22Rv1 (cell line): ENCODE measurements around the gene ASCL2.

Experiments
- H3K27ac ChIP-seq: fragments of 450-650 bp; 2 replicates; pipeline ENCODE4 v1.5.1; 2017
- ZFX ChIP-seq: fragments of 450-650 bp; IDR thresholded peaks from 2 replicates; pipeline ENCODE4 v1.6.1; 2017; ENCODE audit warnings: antibody characterized with exemption, borderline replicate concordance
- TF ChIP-seq, protein P1 (sequence below): fragments of 450-650 bp; IDR thresholded peaks from 2 replicates; pipeline ENCODE4 v1.5.1; 2017; ENCODE audit warnings: mild to moderate bottlenecking

ASCL2 gene

DNA sequence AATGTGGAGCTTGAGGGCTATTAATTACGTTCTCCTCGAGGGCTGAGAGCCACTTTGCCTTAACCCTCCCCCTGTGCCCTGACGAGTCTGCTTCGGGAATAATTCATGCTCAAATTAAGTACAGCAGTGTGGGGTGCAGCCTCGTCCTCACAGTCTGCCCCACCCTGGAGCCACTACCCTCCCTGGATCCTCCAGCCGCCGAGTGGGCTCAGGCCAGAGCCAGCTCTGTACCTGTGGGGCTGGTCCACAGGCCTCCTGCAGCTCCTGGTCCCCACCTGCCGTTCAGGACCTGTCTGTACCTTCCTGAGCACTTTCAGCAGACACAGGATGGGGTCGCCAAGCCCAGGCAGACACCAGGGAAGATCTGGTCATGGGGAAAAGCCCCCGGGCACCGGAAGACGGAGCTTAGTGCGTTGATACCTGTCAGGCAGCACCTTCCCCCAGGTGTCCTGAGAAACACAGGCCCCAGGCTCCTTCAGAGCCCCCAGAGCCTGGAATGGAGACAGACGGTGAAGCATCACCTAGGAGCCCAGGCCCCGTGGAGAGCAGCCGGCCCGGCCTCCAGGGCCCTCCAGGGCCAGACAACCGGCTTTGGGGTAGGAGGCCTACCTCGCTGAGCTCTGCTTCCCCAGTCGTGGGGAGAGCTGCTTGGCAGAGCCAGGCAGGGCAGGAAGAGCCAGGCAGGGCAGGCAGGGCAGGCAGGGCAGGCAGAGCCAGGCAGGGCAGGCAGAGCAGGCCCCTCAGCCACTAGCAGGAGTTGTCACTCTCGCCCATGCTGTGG is 41.2 kb upstream of the ASCL2 start:
- TF ChIP-seq, protein P1, sequence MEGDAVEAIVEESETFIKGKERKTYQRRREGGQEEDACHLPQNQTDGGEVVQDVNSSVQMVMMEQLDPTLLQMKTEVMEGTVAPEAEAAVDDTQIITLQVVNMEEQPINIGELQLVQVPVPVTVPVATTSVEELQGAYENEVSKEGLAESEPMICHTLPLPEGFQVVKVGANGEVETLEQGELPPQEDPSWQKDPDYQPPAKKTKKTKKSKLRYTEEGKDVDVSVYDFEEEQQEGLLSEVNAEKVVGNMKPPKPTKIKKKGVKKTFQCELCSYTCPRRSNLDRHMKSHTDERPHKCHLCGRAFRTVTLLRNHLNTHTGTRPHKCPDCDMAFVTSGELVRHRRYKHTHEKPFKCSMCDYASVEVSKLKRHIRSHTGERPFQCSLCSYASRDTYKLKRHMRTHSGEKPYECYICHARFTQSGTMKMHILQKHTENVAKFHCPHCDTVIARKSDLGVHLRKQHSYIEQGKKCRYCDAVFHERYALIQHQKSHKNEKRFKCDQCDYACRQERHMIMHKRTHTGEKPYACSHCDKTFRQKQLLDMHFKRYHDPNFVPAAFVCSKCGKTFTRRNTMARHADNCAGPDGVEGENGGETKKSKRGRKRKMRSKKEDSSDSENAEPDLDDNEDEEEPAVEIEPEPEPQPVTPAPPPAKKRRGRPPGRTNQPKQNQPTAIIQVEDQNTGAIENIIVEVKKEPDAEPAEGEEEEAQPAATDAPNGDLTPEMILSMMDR, result no peak
- no peak for TF ChIP-seq ZFX
- H3K27ac ChIP-seq, result no peak overlapping the region

DNA sequence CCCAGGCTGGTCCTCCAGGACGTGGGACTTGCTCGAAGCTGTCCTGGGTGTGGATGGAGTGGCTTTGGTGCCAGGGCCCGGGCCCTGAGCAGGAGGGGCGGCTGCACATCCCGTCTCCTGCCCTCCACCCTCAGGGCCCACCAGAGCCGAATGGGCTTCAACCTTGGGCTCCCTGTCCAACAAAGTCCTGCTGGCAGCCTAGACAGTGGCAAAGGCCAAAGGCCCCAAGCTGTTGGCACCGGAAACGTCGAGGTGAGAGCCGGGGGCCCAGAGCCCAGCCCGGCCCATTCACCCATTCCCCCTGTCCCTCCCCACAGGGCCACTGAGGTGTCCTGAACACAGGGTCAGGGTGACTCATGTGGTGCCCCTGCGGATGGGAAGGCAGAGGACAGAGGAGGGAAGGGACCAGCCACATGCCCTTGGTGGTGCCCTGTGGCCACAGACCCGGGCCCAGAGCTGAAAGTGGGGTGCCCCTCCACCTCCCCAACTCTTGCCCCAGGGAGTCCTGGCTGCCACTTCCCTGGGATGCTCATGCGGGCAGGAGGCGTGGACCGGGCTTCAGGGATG is 40.5 kb upstream of the ASCL2 start:
- H3K27ac ChIP-seq, result no peak overlapping the region
- no peak for TF ChIP-seq ZFX
- TF ChIP-seq, protein P1, result no peak

DNA sequence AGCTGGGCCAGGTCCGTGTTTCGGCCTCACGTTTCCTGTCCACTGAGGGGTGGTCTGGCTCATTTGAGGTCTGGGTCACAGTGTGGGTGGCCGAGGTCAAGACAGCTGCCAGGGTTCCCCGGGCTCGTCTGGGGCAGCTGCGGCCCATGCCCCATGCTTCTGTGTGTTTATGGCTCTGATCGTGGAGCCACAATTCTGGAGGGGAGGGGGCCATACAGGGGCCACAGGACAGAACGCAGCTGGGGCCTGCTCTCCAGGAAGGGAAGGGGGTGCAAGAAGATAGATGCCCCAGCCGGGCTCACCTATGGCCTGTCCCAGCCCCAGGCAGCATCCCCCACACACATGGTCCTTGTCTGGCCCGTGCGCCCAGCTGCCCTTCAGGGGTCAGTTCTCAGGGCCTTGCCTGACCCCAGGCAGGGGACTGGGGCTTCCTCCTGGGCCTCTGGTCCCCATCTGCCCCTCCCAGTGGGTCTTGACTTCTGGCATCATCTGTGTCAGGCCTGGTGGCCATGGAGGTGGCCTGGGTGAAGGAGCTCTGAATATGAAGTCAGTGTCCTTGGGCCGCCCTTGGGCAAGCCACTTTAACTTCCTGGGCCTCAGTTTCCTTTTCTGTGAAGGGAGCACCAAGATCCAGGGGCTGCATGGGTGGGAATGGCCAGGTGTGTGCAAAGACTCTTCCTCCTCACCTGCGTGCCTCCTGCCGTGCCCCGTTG is 39.8 kb upstream of the ASCL2 start:
- no peak for TF ChIP-seq ZFX
- TF ChIP-seq, protein P1, result no peak
- no peak overlapping the region for H3K27ac ChIP-seq

DNA sequence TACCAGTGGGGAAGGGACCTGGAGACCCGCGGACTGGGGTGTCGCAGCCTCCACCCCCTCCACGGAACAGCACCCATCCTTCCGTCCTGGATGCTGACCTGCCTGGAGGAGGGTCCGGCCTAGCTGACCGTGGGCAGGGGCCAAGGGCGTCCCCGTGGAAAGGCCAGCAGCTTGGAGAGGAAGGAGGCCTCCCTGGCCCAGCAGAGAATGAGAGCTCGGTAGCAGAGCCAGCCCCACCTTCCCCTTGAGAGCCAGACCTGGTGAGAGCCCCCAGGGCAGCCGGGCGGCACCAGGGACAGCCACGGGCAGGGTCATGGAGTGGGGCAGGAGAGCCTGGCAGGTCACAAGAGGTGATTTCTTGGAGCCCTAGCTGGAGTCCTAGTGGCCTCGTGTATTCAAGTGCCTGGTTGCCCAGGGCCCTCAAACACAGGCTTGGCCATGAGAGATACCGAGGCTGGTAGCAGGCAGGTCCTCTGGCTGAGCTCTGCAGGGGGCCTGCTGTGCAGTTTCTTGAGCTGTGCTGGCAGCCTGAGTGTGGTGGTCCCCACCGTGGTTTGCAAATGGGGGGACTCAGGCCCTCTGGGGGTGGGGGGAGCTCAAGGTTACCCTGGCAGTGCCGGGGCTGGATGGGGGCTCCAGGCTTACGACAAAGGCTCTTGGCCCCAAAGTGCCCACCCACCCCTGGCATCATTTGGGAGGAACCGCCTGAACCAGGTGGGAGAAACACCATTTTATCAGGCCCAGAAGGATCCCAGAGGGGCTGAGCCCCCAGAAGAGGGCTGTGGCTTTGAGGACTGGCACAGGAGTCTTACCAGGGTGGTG is 39.1 kb upstream of the ASCL2 start:
- no peak overlapping the region for H3K27ac ChIP-seq
- TF ChIP-seq, protein P1, result no peak

DNA sequence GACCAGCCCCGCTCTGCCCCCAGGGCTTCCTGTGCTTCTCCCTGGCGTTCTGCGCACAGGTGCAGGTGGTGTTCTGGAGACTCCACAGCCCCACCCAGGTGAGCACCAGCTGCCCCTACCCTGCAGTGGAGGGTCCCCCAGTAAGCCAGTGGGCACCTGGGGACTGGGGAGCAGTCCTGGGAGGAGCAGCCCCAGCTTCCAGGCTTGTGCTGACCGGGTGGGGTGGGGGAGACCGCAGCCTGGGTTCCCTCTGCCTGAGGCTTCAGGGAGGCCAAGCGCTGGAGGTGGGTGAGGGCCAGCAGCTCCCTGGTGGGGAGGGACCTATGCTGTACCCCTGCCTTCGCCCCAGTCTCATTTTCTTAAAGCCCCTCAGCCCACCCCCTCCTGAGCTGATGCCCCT is 38.3 kb upstream of the ASCL2 start:
- TF ChIP-seq, protein P1, result no peak
- TF ChIP-seq ZFX, result no peak
- no peak overlapping the region for H3K27ac ChIP-seq

DNA sequence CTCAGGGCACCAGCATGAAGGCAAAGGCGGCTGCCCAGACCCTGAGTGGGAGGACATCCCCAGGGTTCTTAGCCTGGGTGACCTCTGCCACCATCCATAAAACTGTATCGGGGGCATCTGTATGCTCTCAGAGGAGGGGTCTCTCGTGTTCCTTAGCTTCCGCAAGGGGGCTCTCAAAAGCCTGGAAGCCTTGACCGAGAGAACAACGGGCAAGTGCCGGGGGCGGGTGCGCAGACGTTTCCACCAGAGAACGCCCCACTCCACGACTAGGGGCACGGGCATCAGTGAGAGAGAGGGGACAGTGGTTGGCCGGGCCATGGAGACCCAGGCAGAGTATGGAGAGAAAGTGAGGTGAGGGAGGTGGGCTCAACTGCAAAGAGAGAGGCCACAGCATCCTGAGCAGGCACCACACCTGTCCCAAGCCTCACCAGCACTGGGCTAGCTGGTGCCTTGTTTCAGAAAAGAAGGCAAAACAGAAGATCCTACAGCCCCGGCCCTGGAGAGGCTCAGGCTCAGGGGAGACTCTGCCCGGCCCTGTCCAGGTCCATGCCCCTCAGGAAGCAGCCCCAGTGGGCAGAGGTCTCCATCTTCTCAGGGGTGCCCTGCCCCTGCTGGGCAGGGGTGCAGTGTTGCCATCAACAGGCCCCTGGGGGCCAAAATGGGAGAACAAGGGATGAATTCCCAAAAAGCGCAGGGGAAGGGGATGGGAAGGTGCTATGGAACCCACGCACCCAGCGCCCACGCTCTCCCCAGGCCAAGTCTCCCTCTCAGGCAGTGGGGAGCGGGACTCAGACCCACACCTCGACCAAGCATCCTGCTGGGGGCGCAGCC is 37.3 kb upstream of the ASCL2 start:
- H3K27ac ChIP-seq, result no peak overlapping the region
- TF ChIP-seq, protein P1, result no peak
- no peak for TF ChIP-seq ZFX
